ENCODE data around the gene PLCH1. TPM values are rescaled to one million over a fixed set of nuclear protein-coding genes. Genes with fewer than 3 reads are reported as not detected.

The PLCH1 gene
- total RNA-seq, 1 experiment from 2014 or later, result 13.4 TPM

DNA sequence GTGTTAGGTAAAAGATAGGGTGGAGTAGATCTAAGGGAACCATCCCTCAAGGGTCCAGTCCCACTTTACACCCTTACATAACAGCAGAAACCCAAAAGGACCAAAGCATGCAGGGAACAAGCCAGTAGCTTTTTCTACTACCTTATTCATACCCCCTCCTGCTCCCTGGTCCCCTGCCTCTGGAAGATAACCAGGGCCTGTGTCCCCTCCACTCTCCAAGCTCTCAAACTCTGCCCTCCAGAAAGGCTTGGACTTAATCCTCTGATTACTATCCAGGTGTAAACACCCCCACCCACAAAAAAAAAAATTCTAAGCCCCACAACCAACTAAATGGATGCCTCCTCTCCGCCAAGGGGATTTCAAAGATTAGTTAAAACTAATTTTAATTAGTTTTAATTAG is 417.4 kb downstream of the PLCH1 start:
- DNase-seq, result no peak
- H3K4me3 Mint-ChIP-seq (ENCODE audit: low read depth, unreplicated experiment), result no peak overlapping the region
- H3K4me1 Mint-ChIP-seq (ENCODE audit: low read depth, unreplicated experiment), result peaks cover 44% of the 10 kb centered on the region
- intact Hi-C loops (cut with micrococcal nuclease; ENCODE audit: unreplicated experiment), result no loop called here
- H3K9me3 Mint-ChIP-seq (ENCODE audit: low read depth, unreplicated experiment), result no peaks in the 10 kb centered on the region
- CTCF ChIA-PET, result no interaction called here
- H3K36me3 Mint-ChIP-seq (ENCODE audit: insufficient read depth, unreplicated experiment), result no peaks in the 10 kb centered on the region
- TF ChIP-seq, protein P1, sequence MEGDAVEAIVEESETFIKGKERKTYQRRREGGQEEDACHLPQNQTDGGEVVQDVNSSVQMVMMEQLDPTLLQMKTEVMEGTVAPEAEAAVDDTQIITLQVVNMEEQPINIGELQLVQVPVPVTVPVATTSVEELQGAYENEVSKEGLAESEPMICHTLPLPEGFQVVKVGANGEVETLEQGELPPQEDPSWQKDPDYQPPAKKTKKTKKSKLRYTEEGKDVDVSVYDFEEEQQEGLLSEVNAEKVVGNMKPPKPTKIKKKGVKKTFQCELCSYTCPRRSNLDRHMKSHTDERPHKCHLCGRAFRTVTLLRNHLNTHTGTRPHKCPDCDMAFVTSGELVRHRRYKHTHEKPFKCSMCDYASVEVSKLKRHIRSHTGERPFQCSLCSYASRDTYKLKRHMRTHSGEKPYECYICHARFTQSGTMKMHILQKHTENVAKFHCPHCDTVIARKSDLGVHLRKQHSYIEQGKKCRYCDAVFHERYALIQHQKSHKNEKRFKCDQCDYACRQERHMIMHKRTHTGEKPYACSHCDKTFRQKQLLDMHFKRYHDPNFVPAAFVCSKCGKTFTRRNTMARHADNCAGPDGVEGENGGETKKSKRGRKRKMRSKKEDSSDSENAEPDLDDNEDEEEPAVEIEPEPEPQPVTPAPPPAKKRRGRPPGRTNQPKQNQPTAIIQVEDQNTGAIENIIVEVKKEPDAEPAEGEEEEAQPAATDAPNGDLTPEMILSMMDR (IDR thresholded peaks at IDR 0.05; ENCODE audit: unreplicated experiment), result no peak
- no peaks in the 10 kb centered on the region for H3K27me3 Mint-ChIP-seq (ENCODE audit: unreplicated experiment)
- H3K27ac Mint-ChIP-seq (ENCODE audit: unreplicated experiment), result no peak overlapping the region
- no TSS peak for BruUV-seq (replicated peaks)

DNA sequence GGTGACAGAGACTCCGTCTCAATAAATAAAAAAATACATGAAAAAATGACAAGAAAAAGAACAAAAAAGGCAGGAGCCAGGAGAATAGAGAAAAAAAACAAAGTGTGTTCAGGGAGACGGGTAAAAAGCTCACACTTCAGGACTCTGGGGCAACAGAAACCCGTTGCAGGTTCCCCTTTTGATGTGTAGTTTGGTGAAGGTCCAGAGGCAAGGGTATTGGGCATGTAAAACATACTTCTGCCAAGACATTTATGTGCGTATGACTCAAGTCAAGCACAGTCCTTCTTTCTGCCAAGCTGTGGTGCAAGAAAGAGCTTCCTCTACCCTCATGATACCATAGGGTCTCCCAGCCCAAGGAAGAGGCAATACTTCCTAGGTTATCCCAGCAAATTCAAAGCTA is 418.0 kb downstream of the PLCH1 start:
- Mint-ChIP-seq H3K4me1 (ENCODE audit: low read depth, unreplicated experiment) (peaks cover 49% of the 10 kb centered on the region), H3K27me3 (ENCODE audit: unreplicated experiment) (no peaks in the 10 kb centered on the region), H3K9me3 (ENCODE audit: low read depth, unreplicated experiment) (no peaks in the 10 kb centered on the region), H3K36me3 (ENCODE audit: insufficient read depth, unreplicated experiment) (no peaks in the 10 kb centered on the region), H3K4me3 (ENCODE audit: low read depth, unreplicated experiment) (no peak overlapping the region), H3K27ac (ENCODE audit: unreplicated experiment) (no peak overlapping the region)
- DNase-seq, result no peak
- no TSS peak for BruUV-seq (replicated peaks)
- intact Hi-C loops (cut with micrococcal nuclease; ENCODE audit: unreplicated experiment), result no loop called here
- TF ChIP-seq, protein P1 (IDR thresholded peaks at IDR 0.05; ENCODE audit: unreplicated experiment), result no peak
- CTCF ChIA-PET, result no interaction called here

DNA sequence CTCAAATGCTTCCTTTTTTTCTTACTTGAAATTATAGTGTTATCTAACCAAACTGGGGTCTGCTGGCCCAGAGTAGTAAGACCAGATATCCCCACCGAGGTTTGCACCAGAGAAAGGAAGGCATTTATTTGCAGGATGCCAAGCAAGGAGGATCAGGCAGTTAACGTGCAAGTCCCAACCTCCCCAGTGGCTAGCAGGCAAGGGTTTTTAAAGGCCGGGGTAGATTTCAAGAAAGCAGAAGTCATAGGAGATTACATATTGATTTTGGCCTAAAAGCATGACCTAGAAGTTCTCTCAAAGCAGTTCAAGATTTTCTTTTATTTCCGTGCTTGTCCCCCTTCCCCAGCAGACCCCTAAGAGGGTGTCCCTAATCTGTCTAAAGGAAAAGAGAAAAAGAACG is 418.6 kb downstream of the PLCH1 start:
- Mint-ChIP-seq H3K27ac (ENCODE audit: unreplicated experiment) (no peak overlapping the region), H3K4me3 (ENCODE audit: low read depth, unreplicated experiment) (no peak overlapping the region), H3K27me3 (ENCODE audit: unreplicated experiment) (no peaks in the 10 kb centered on the region), H3K9me3 (ENCODE audit: low read depth, unreplicated experiment) (no peaks in the 10 kb centered on the region), H3K4me1 (ENCODE audit: low read depth, unreplicated experiment) (peaks cover 56% of the 10 kb centered on the region), H3K36me3 (ENCODE audit: insufficient read depth, unreplicated experiment) (no peaks in the 10 kb centered on the region)
- intact Hi-C loops (cut with micrococcal nuclease; ENCODE audit: unreplicated experiment), result no loop called here
- CTCF ChIA-PET, result interaction anchor here (1.0 kb wide), 1 partner anchor 10 kb away, joined by 3 read pairs; no protein-coding TSS in a partner anchor
- TF ChIP-seq, protein P1 (IDR thresholded peaks at IDR 0.05; ENCODE audit: unreplicated experiment), result no peak
- BruUV-seq (replicated peaks), result no TSS peak
- no peak for DNase-seq

Other genes starting within 250 kb of the PLCH1 start
- gene C3orf33, start 61.2 kb upstream of the PLCH1 start, total RNA-seq (2022), result 6.6 and 9.5 TPM in 2 replicates
- gene SLC33A1, start 109.4 kb upstream of the PLCH1 start, total RNA-seq (2022), result 61.6 and 72.0 TPM in 2 replicates
- 171 and 194 TPM in 2 replicates for gene GMPS, start 125.6 kb upstream of the PLCH1 start, total RNA-seq (2022)

All from Calu3 (cell line).